MG63 (cell line): ENCODE measurements around the gene MGAT3. TPM values are rescaled to one million over a fixed set of nuclear protein-coding genes. Genes with fewer than 3 reads are reported as not detected.
"Not testable (repeated sequence)": the region's sequence is repeated elsewhere in the genome, so short reads cannot be mapped to it uniquely, and the experiment has no call there.

Source experiments
- DNase-seq: peaks from one replicate; pipeline ENCODE4 v3.0.0-alpha.2; 2020
- H3K27me3 ChIP-seq: fragments of 250-450 bp; sonication (Bioruptor Pico); 2 replicates; pipeline ENCODE4 v1.5.1; 2020; ENCODE audit warnings: mild to moderate bottlenecking, moderate library complexity
- H3K36me3 ChIP-seq: fragments of 250-450 bp; sonication (Bioruptor Pico); 2 replicates; pipeline ENCODE4 v1.5.1; 2020; ENCODE audit warnings: mild to moderate bottlenecking, moderate library complexity
- H3K4me3 ChIP-seq: fragments of 250-450 bp; sonication (Bioruptor Pico); 2 replicates; pipeline ENCODE4 v1.5.1; 2020; ENCODE audit warnings: mild to moderate bottlenecking, moderate library complexity
- H3K9me3 ChIP-seq: fragments of 250-450 bp; sonication (Bioruptor Pico); 2 replicates; pipeline ENCODE4 v1.5.1; 2020; ENCODE audit warnings: mild to moderate bottlenecking, moderate library complexity
- total RNA-seq: library from RNA; depleted of rRNA; stranded (reverse); fragments of >200 nt; shearing (Covaris generic); gene quantifications from 2 replicates; pipeline ENCODE4 v1.2.3, GENCODE V29; 2014; ENCODE audit warnings: low replicate concordance

MGAT3 gene
- total RNA-seq, 1 experiment from 2014 or later = 0.20 TPM

GRCh38 chr22:39491696-39492095 is 34.9 kb downstream of the MGAT3 start:
- no peaks in the 10 kb centered on the region for H3K27me3 ChIP-seq
- no peaks in the 10 kb centered on the region for H3K36me3 ChIP-seq
- no peaks in the 10 kb centered on the region for H3K9me3 ChIP-seq
- H3K4me3 ChIP-seq = no peak overlapping the region
- DNase-seq = no peak

GRCh38 chr22:39492186-39492585 is 35.4 kb downstream of the MGAT3 start:
- no peaks in the 10 kb centered on the region for H3K27me3 ChIP-seq
- H3K36me3 ChIP-seq = no peaks in the 10 kb centered on the region
- DNase-seq = no peak
- H3K4me3 ChIP-seq = no peak overlapping the region
- no peaks in the 10 kb centered on the region for H3K9me3 ChIP-seq

GRCh38 chr22:39493759-39494158 is 36.9 kb downstream of the MGAT3 start:
- H3K9me3 ChIP-seq = no peaks in the 10 kb centered on the region
- no peaks in the 10 kb centered on the region for H3K36me3 ChIP-seq
- peak; percentile 54 for DNase-seq
- no peaks in the 10 kb centered on the region for H3K27me3 ChIP-seq
- H3K4me3 ChIP-seq = no peak overlapping the region

- DNase-seq = no peak
- H3K27me3 ChIP-seq = no peaks in the 10 kb centered on the region
- H3K36me3 ChIP-seq = no peaks in the 10 kb centered on the region
- no peaks in the 10 kb centered on the region for H3K9me3 ChIP-seq
- H3K4me3 ChIP-seq = no peak overlapping the region
These were observed 37.8 kb downstream of the MGAT3 start for GRCh38 chr22:39494471-39495120.

GRCh38 chr22:39496131-39496838 is 39.5 kb downstream of the MGAT3 start:
- DNase-seq = peak; percentile 53
- H3K36me3 ChIP-seq = no peaks in the 10 kb centered on the region

GRCh38 chr22:39497429-39497828 is 40.6 kb downstream of the MGAT3 start:
- Histone ChIP-seq H3K36me3 (no peaks in the 10 kb centered on the region), H3K4me3 (no peak overlapping the region), H3K9me3 (no peaks in the 10 kb centered on the region), H3K27me3 (no peaks in the 10 kb centered on the region)
- DNase-seq = no peak

More at GRCh38 chr22:39496131-39496838, 39.5 kb downstream of the MGAT3 start:
- no peaks in the 10 kb centered on the region for H3K9me3 ChIP-seq
- H3K27me3 ChIP-seq = no peaks in the 10 kb centered on the region
- H3K4me3 ChIP-seq = no peak overlapping the region

GRCh38 chr22:39498368-39498767 is 41.6 kb downstream of the MGAT3 start:
- Histone ChIP-seq H3K27me3 (no peaks in the 10 kb centered on the region), H3K4me3 (no peak overlapping the region), H3K36me3 (peaks cover 2% of the 10 kb centered on the region), H3K9me3 (no peaks in the 10 kb centered on the region)
- no peak for DNase-seq

- H3K36me3 ChIP-seq = peaks cover 6% of the 10 kb centered on the region
- DNase-seq = no peak
- H3K4me3 ChIP-seq = no peak overlapping the region
These were observed 42.0 kb downstream of the MGAT3 start for GRCh38 chr22:39498802-39499201.

GRCh38 chr22:39500101-39500500 is 43.3 kb downstream of the MGAT3 start:
- Histone ChIP-seq H3K4me3 (no peak overlapping the region), H3K9me3 (no peaks in the 10 kb centered on the region), H3K27me3 (no peaks in the 10 kb centered on the region), H3K36me3 (peaks cover 19% of the 10 kb centered on the region)
- DNase-seq = no peak

More at GRCh38 chr22:39498802-39499201, 42.0 kb downstream of the MGAT3 start:
- Histone ChIP-seq H3K27me3 (no peaks in the 10 kb centered on the region), H3K9me3 (no peaks in the 10 kb centered on the region)

- peaks cover 35% of the 10 kb centered on the region for H3K36me3 ChIP-seq
- no peaks in the 10 kb centered on the region for H3K27me3 ChIP-seq
- no peak for DNase-seq
- peak overlapping the region; percentile 80 for H3K4me3 ChIP-seq
- no peaks in the 10 kb centered on the region for H3K9me3 ChIP-seq
These were observed 44.9 kb downstream of the MGAT3 start for GRCh38 chr22:39501644-39502108.

- H3K9me3 ChIP-seq = no peaks in the 10 kb centered on the region
- peaks cover 41% of the 10 kb centered on the region for H3K36me3 ChIP-seq
- H3K4me3 ChIP-seq = peak within 1 kb of the TSS; percentile 80
- peak; percentile 96 for DNase-seq
- no peaks in the 10 kb centered on the region for H3K27me3 ChIP-seq
These were observed 45.4 kb downstream of the MGAT3 start, which contains the start of gene MIEF1 for GRCh38 chr22:39502109-39502788. MIEF1 (plus strand) TSS chr22:39502290; CDS start chr22:39511295, 9,005 bp downstream.

GRCh38 chr22:39502789-39503409 is 46.1 kb downstream of the MGAT3 start:
- H3K27me3 ChIP-seq = no peaks in the 10 kb centered on the region
- no peak for DNase-seq
- no peaks in the 10 kb centered on the region for H3K9me3 ChIP-seq
- peak overlapping the region; percentile 80 for H3K4me3 ChIP-seq
- peaks cover 46% of the 10 kb centered on the region for H3K36me3 ChIP-seq

GRCh38 chr22:39503630-39504029 is 46.8 kb downstream of the MGAT3 start:
- no peaks in the 10 kb centered on the region for H3K27me3 ChIP-seq
- peaks cover 53% of the 10 kb centered on the region for H3K36me3 ChIP-seq
- no peaks in the 10 kb centered on the region for H3K9me3 ChIP-seq
- peak overlapping the region; percentile 80 for H3K4me3 ChIP-seq
- no peak for DNase-seq

- H3K4me3 ChIP-seq = no peak overlapping the region
These were observed 47.3 kb downstream of the MGAT3 start for GRCh38 chr22:39504071-39504470.

GRCh38 chr22:39507021-39507420 is 50.2 kb downstream of the MGAT3 start:
- H3K27me3 ChIP-seq, H3K9me3 ChIP-seq, DNase-seq, H3K4me3 ChIP-seq: not testable (repeated sequence)
- H3K36me3 ChIP-seq = peaks cover 83% of the 10 kb centered on the region

More at GRCh38 chr22:39504071-39504470, 47.3 kb downstream of the MGAT3 start:
- DNase-seq = no peak
- H3K36me3 ChIP-seq = peaks cover 54% of the 10 kb centered on the region
- no peaks in the 10 kb centered on the region for H3K9me3 ChIP-seq
- H3K27me3 ChIP-seq = no peaks in the 10 kb centered on the region

- Histone ChIP-seq H3K36me3 (peaks cover 88% of the 10 kb centered on the region), H3K27me3 (no peaks in the 10 kb centered on the region)
- no peak for DNase-seq
These were observed 51.6 kb downstream of the MGAT3 start for GRCh38 chr22:39508393-39508792.

More at GRCh38 chr22:39508393-39508792, 51.6 kb downstream of the MGAT3 start:
- Histone ChIP-seq H3K9me3 (no peaks in the 10 kb centered on the region), H3K4me3 (no peak overlapping the region)
